Suppressor macrophage treated with lipopolysaccharide for 4 hours (primary cell): Measurements from ENCODE around the gene OR51B6.
"Not testable (repeated sequence)": the region's sequence is repeated elsewhere in the genome, so short reads cannot be mapped to it uniquely, and the experiment has no call there.

Experiments
- DNase-seq: peaks from one replicate; pipeline ENCODE4 v3.0.0-alpha.2; 2020

Gene OR51B6

DNA sequence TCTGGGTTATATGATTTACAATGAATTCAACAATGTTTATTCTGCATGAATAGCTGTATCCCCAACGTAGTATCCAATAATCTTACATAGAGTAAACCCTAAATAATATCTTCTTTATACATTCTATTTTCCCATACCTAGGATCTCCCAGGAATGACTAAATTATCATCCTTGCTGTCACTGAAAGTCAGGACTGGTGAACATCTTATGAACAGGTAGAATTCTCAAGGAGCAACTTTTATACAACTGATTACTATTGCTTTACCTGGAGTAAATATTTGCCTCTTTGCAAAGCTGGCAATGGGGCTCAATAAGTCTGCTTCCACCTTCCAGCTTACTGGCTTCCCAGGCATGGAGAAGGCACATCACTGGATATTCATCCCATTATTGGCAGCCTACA lies at the start of gene OR51B6:
Gene OR51B6, plus strand, starts transcription at position 301 of the 400 bp plus-strand sequence. Its CDS starts 0 bp downstream, at position 301.
- no peak for DNase-seq

DNA sequence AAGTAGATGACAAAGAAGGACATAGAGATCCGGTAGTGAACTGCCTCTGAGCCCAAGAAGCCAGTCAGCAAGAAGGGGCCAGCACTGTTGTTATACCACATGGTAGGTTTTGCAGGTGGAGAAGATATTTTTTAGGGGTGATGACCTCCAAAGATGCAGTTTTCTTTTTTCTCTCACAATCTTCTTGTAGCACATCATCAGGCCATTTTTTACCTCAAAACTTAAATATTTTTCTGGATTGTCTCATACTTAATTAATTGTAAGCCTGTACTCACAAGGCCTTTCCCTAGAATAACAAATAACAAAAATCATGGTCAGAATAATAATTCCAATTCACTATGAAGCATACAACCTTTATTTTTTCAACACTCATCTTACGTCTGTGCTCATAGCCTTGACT lies 49.5 kb upstream of the OR51B6 start, which contains the start of gene OR51B4:
Gene OR51B4, minus strand, starts transcription at position 101 of the 400 bp plus-strand sequence. Its CDS starts 0 bp downstream, at position 101.
- no peak for DNase-seq

GRCh38 chr11:5303626-5304025 lies 47.7 kb upstream of the OR51B6 start:
- DNase-seq = no peak

DNA sequence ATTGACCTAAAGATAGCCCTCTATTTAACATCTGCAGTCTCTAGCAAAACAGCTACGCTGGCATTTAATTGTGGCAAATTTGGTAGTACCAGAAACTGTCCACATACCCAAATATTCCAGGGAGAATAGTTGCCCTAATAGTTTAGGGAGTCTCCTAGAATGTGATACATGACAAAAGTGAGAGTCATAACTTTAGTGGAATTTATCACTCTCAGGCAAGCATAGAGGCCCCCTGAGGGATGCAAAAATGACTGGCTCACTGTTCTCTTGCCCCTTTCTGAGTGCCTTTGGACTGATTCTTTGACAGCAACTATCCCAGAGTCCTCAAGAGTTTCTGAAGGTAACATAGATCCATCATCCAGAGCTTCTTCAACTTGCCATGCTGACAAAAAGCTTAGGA lies 47.3 kb upstream of the OR51B6 start:
- no peak for DNase-seq

DNA sequence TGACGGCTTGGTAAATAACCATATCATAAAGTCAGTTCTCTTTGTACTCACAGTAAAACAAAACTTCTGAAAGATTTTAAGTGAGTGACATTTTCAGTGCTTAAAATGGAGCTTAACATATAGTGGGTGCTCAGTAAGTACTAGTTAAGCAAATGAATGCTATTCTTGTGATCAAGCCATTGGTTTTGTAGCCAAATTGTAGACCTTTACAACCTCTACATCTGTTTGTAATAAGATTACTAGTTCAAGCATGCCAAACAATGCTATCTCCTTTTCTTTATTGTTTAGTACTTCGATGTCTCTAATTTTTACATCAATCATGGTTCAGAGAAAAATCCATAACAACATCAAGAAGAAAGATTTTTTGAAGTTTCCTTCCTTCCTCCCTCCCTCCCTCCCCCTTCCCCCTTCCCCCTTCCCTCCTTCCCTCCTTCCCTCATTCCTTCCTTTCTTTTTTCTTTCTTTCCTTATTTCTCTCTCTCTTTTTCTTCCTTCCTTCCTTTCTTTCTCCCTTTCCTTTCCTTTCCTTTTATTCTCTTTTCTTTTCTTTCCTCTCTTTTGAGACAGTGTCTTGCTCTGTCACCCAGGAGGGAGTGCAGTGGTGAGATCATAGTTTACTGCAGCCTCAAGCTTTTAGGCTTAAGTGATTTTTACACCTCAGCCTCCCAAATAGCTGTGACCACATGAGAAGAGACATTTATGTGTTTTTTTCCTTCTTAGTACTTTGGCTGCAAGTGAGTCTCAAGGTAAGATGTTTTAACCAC lies 43.9 kb upstream of the OR51B6 start:
- no peak for DNase-seq

DNA sequence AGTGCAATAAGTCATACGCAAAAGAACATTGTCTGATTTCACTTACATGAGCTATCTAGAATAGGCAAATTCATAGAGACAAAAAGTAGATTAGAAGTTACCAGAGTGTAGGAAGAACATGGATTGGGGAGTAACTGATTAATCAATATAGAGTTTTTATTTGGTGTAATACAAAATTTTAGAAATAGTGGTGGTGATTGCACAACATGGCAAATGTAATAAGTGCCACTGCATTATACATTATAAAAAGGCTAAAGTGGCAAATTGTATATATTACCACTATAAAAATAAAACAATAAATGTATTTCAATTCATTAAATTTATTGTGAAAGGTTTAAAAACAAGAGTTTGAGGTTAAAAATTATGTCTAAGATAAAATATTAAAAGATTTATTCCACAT lies 40.9 kb upstream of the OR51B6 start:
- no peak for DNase-seq

GRCh38 chr11:5313326-5314023 lies 37.8 kb upstream of the OR51B6 start:
- not testable (repeated sequence) for DNase-seq

GRCh38 chr11:5317292-5317691 lies 34.0 kb upstream of the OR51B6 start:
- DNase-seq = no peak

DNA sequence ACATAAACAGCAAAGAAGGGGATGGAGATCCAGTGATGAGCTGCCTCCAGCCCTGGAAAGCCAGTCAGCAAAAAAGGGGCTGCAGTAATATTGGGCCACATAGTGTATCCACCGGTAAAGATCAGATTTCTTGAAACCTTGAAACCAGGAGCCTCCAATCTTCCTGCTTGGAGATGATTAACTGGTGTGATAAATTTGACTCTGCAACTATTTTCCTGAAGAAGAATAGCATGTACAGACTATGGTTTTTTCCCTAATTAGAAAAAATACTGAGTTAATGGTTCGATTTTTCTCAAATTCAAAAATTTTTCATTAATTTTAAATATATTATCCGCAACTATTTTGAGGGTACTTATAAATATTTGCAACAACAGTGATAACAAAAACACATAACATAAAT lies 27.1 kb upstream of the OR51B6 start, which contains the start of gene OR51B2:
Gene OR51B2, minus strand, starts transcription at position 101 of the 400 bp plus-strand sequence. Its CDS starts 0 bp downstream, at position 101.
- no peak for DNase-seq

GRCh38 chr11:5335170-5335569 lies 16.1 kb upstream of the OR51B6 start:
- no peak for DNase-seq

DNA sequence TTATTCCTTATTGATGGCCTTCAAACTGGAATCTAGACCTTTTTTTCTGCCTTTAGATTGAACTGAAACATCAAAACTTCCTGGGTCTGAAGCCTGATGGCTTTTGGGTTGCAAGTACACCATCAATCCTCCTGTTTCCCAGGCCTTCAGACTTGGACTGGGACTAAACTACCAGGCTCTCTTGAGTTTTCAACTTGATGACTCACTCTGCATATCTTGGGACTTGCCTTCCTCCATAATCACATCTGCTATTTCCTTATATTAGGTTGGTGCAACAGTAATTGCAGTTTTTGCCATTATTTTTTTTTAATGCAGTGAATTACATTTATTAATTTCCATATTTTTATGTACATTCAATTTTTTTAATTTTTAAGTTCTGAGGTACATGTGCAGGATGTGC lies 15.0 kb upstream of the OR51B6 start:
- DNase-seq = no peak

GRCh38 chr11:5337253-5337652 lies 14.1 kb upstream of the OR51B6 start:
- DNase-seq = not testable (repeated sequence)

- no peak for DNase-seq
Observed at GRCh38 chr11:5339771-5340322, 11.5 kb upstream of the OR51B6 start.

DNA sequence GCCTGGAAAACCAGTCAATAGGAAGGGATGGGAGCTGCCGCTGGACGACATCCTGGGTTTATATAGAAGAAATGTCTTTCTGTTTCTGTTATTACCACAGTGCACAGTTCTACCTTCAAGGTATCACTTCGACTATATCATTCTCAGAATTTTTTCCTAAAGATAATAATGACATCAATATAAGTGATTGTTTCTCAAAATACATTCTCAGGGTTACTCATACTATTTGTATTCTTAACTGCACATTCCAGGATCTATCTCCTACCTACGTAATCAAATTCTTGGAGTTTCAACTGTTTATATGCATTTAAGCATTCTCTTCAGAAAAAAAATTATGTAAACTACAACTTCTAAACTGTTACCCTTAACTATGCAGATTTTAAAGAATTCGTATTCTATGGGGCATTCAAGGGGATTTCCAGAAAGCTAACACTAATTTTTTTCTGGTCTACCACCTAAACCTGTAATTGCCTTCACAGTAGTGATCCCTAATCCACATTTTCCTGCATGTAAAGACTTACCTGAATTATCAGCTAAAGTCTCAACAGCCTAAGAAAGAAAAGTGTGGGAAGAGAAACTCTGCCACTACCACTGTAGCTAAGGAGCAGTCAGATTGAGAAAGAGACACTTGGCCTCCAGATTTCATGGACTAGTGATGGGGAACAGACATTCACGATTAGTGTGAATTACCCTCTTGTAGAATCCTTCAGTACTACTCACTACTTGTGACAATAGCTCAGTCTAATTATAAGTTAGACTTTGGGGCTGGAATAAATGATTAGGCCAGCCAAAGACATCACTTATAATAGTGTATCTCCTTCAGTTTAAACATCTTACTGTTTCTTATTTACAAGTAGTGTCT lies 7.6 kb upstream of the OR51B6 start, which contains the start of gene OR51B5:
Gene OR51B5, minus strand, starts transcription at position 51 of the 862 bp plus-strand sequence. Its CDS starts 0 bp downstream, at position 51.
- no peak for DNase-seq

DNA sequence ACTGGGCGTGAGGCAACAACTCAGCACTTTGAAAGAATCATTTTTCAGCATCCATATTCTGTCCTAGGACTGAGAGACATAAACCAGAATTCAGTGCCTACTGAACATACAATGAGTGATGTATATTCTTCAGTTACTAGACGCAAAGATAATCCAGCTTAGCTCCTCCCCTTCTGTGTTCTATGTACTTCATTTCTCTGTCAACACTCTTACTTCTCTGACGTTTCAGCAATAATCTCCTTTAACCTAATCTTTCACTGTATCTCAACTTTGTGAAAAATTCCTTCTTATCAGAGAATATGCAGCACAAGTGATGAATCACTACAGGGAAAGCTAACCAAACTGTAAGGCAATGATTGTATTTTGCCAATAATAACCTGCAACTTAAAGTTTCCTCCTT lies 5.5 kb upstream of the OR51B6 start:
- no peak for DNase-seq

GRCh38 chr11:5348551-5349194 lies 2.6 kb upstream of the OR51B6 start:
- no peak for DNase-seq

DNA sequence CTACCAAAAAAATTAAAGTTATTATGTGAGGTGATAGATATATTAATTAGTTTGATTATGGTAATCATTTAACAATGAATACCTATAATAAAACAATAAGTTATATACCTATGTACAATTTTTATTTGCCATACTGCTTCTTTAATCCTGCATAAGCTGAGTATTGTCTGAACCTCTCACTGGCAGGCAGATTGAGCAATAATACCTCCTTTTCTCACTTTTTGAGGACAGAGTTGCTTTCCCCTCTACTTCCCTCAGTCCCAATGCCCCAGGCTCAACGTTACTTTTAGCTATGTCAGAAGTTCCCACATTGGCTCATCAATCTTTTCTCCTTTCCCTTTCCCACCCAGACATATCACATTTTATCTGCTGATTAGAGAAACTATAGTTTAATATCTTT lies 1.8 kb upstream of the OR51B6 start:
- DNase-seq = no peak

DNA sequence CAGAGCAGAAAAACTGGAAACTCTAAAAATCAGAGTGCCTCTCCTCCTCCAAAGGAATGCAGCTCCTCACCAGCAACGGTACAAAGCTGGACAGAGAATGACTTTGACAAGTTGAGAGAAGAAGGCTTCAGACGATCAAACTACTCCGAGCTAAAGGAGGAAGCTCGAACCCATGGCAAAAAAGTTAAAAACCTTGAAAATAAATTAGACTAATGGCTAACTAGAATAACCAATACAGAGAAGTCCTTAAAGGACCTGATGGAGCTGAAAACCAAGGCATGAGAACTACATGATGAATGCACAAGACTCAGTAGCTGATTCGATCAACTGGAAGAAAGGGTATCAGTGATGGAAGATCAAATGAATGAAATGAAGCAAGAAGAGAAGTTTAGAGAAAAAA lies 4.7 kb downstream of the OR51B6 start:
- DNase-seq = not testable (repeated sequence)

GRCh38 chr11:5362017-5362625 lies 10.8 kb downstream of the OR51B6 start:
- no peak for DNase-seq

GRCh38 chr11:5363679-5364078 lies 12.4 kb downstream of the OR51B6 start:
- no peak for DNase-seq

DNA sequence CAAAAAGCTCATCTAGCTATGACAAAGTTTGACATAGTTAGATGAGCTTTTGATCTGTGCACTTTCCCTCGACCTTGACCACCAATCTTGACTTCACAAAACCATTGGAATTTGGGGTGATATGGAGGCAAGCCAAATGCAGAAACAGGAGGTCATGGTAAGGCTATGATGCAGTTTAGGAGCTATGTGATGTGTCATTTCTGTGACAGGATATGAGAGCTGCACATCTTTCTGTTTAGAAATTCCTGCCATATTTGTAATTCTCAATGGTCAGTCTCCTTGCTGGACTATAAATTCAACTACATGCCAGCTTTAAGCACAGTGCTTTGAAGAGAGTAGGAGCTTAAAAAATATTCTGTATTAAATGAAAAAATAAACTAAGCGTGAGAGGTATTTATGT lies 12.9 kb downstream of the OR51B6 start:
- no peak for DNase-seq

DNA sequence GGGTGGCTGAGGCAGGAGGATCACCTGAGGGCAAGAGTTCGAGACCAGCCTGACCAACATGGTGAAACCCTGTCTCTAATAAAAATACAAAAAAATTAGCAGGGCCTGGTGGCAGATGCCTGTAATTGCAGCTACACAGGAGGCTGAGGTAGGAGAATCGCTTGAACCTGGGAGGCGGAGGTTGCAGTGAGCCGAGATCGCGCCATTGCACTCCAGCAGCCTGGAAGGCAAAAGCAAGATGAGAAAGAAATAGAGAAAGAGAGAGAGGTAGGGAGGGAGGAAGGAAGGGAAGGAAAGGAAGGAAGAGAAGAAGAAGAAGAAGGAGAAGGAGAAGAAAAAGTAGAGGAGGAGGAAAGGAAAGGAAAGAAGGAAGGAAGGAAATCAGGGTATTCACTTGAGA lies 15.1 kb downstream of the OR51B6 start:
- not testable (repeated sequence) for DNase-seq
